Cardiac muscle cell (in vitro differentiated cells and primary cell): Measurements from ENCODE around the gene HIPK3. TPM values are rescaled to one million over a fixed set of nuclear protein-coding genes. Genes with fewer than 3 reads are reported as not detected.
A peak's percentile ranks its signal among the peaks of the same experiment; 100 is the strongest.

Experiments used
- DNase-seq, 2 donors: peaks; one replicate each; pipeline versions ENCODE4 v3.0.0 to v3.0.0-alpha.2; 2010 to 2017; ENCODE audit warnings: low read depth in 1 of 2, low spot score in 1 of 2
- H3K27ac ChIP-seq: fragments of 200-600 bp; sonication (generic); 2 replicates; pipeline ENCODE4 v1.5.1; 2016
- H3K27me3 ChIP-seq: fragments of 200-600 bp; sonication (generic); 2 replicates; pipeline ENCODE4 v1.6.0; 2016; ENCODE audit warnings: control low read depth
- H3K36me3 ChIP-seq: fragments of 200-600 bp; sonication (generic); 2 replicates; pipeline ENCODE4 v1.5.1; 2016; ENCODE audit warnings: control low read depth
- H3K4me1 ChIP-seq: fragments of 200-600 bp; sonication (generic); 2 replicates; pipeline ENCODE4 v1.8.1; 2017; ENCODE audit warnings: low read depth, mild to moderate bottlenecking, mixed run types
- H3K4me3 ChIP-seq: fragments of 200-600 bp; sonication (generic); 2 replicates; pipeline ENCODE4 v1.5.1; 2016; ENCODE audit warnings: mild to moderate bottlenecking
- H3K9me3 ChIP-seq: fragments of 200-600 bp; sonication (generic); 2 replicates; pipeline ENCODE4 v1.5.1; 2017; ENCODE audit warnings: low read depth, mild to moderate bottlenecking, control low read depth
- polyA plus RNA-seq: library from polyadenylated mRNA; unstranded; fragments of >200 nt; fragmentation: Nextera tagmentation; extraction: Ambion mirVana; gene quantifications from 2 replicates; pipeline ENCODE4 v1.2.1, GENCODE V29; 2016
- total RNA-seq: library from RNA; depleted of rRNA; stranded (reverse); fragments of >200 nt; gene quantifications from 2 replicates; pipeline ENCODE4 v1.2.3, GENCODE V29; 2016
- TF ChIP-seq, protein P1 (sequence below): IDR thresholded peaks from 2 replicates; pipeline ENCODE4 v1.5.1; 2012; ENCODE audit warnings: low read depth, mild to moderate bottlenecking, low read length

The HIPK3 gene
- total and polyA plus RNA-seq, 2 experiments from 2014 or later = 56.6 to 179 TPM

DNA sequence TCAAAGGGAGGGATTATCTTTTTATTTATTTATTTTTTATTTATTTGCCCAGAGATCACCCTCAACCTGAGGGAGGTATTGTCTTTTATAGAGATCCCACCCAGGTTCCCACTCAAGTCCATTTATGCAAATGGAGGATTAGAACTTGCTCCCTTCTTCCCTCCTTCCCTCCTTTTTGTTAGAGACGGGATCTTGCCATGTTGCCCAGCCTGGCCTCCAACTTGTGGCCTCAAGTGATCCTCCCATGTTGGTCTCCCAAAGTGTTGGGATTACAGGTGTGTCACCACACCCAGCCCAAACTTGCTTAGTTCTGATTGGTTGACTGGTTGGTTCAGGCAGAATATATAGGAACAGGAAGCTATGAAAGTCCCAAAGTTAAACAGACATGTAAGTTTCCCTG lies 51.9 kb downstream of the HIPK3 start:
- Histone ChIP-seq H3K36me3 (no peaks in the 10 kb centered on the region), H3K4me3 (no peak overlapping the region), H3K27ac (peak overlapping the region; percentile 73), H3K27me3 (no peaks in the 10 kb centered on the region), H3K9me3 (no peaks in the 10 kb centered on the region), H3K4me1 (peaks cover 42% of the 10 kb centered on the region)
- DNase-seq = no peak
- TF ChIP-seq, protein P1, sequence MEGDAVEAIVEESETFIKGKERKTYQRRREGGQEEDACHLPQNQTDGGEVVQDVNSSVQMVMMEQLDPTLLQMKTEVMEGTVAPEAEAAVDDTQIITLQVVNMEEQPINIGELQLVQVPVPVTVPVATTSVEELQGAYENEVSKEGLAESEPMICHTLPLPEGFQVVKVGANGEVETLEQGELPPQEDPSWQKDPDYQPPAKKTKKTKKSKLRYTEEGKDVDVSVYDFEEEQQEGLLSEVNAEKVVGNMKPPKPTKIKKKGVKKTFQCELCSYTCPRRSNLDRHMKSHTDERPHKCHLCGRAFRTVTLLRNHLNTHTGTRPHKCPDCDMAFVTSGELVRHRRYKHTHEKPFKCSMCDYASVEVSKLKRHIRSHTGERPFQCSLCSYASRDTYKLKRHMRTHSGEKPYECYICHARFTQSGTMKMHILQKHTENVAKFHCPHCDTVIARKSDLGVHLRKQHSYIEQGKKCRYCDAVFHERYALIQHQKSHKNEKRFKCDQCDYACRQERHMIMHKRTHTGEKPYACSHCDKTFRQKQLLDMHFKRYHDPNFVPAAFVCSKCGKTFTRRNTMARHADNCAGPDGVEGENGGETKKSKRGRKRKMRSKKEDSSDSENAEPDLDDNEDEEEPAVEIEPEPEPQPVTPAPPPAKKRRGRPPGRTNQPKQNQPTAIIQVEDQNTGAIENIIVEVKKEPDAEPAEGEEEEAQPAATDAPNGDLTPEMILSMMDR = no peak

DNA sequence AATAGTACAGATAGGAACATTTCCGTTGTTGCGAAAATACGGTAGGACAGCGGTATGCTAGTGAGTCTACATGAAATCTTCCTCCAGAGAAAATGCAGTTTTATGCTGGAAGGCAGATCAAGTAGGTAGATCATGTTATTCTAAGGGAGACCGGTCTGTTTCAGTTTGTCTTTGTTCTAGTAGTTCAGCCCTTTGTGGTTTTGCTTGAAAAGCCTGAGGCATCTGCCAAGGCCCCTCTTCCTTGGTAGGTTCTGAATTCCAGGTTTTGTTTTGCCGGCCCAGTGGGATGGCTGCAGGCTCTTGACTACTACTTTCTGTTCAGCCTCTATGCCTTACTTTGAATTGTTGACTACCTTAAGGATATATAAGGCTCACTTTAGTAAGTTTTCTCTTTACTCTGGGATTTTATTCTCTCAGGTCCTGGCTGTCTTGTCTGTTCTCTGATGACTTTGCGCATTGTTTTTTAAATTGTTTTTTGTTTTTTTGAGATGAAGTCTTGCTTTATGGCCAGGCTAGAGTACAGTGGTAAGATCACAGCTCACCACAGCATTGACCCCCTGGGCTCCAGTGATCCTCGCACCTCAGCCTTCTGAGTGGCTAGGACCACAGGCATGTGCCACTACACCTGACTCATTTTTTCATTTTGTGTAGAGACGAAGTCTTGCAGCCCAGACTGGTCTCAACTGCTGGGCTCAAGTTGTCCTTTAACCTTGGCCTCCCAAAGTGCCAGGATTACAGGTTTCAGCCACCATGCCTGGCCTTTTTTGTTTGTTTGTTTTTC lies 53.7 kb downstream of the HIPK3 start:
- DNase-seq = peak in 1 of 2 donors; percentile 24
- H3K36me3 ChIP-seq = no peaks in the 10 kb centered on the region
- H3K4me1 ChIP-seq = peaks cover 49% of the 10 kb centered on the region
- no peaks in the 10 kb centered on the region for H3K27me3 ChIP-seq
- H3K27ac ChIP-seq = peak overlapping the region; percentile 73
- no peak overlapping the region for H3K4me3 ChIP-seq
- TF ChIP-seq, protein P1 = no peak
- no peaks in the 10 kb centered on the region for H3K9me3 ChIP-seq

DNA sequence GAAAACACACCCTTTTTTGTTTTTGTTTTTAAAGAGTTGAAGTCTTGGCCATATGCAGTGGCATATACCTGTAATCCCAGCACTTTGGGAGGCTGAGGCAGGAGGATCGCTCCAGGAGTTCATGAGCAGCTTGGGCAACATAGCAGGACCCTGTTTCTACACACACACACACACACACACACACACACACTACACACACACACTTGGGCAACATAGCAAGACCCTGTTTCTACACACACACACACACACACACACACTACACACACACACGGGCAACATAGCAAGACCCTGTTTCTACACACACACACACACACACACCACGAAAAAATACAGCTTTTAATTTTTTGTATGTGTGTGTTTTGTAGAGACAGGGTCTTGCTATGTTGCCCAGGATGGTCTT lies 54.5 kb downstream of the HIPK3 start:
- no peak overlapping the region for H3K27ac ChIP-seq
- H3K4me3 ChIP-seq = no peak overlapping the region
- H3K9me3 ChIP-seq = no peaks in the 10 kb centered on the region

DNA sequence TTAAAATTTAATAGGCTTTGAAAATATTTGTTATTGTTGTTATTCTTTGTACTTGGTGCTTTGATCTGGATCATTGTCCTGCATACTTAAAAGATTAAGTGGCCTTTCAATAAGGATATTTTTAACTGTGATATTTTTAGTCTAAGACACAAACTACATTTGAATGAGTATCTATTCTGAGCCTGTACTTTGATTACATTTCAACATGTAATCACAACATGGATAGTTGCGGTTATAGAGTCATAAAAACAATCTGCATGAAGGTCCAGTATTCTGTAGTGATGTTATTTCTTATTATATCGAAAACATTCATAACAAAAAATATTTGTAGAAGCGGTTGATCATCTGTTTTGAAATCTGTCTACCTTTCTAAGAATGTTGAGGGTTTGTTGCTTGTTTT lies 58.6 kb downstream of the HIPK3 start:
- Histone ChIP-seq H3K9me3 (no peaks in the 10 kb centered on the region), H3K4me3 (no peak overlapping the region), H3K27me3 (no peaks in the 10 kb centered on the region), H3K4me1 (peaks cover 74% of the 10 kb centered on the region), H3K36me3 (no peaks in the 10 kb centered on the region), H3K27ac (peak overlapping the region; percentile 74)
- DNase-seq = no peak
- TF ChIP-seq, protein P1 = no peak

More for the DNA sequence above, 54.5 kb downstream of the HIPK3 start:
- no peaks in the 10 kb centered on the region for H3K27me3 ChIP-seq
- peaks cover 56% of the 10 kb centered on the region for H3K4me1 ChIP-seq
- no peak for DNase-seq
- TF ChIP-seq, protein P1 = no peak
- no peaks in the 10 kb centered on the region for H3K36me3 ChIP-seq

DNA sequence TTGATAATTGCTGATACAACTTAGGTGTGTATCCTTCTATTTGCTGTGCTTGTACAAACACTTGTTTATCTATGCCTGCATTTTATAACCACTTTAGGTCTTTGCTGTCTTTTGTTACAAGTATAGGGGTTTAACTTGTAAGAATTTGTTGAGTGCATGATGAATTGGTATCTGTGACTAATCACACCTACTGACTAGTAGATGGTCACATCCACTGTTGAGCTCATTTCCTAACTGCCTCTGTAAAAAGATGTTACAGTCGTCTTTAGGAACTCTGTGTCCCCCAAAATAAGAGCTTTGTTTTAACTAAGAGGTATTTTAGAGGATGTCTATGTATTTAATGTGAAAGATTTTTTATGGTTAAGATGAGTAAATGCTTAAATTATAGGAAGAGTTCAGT lies 60.5 kb downstream of the HIPK3 start:
- Histone ChIP-seq H3K4me1 (peaks cover 83% of the 10 kb centered on the region), H3K27ac (peak overlapping the region; percentile 90), H3K4me3 (no peak overlapping the region), H3K9me3 (no peaks in the 10 kb centered on the region), H3K36me3 (no peaks in the 10 kb centered on the region), H3K27me3 (no peaks in the 10 kb centered on the region)
- DNase-seq = no peak
- TF ChIP-seq, protein P1 = no peak
